Neuronal stem cell (in vitro differentiated cells): ENCODE results near the gene ANTXR1.
"Not testable (repeated sequence)": the region's sequence is repeated elsewhere in the genome, so short reads cannot be mapped to it uniquely, and the experiment has no call there.

Experiments
- DNase-seq: peaks from one replicate; pipeline ENCODE4 v3.0.0-alpha.2; 2013; ENCODE audit warnings: low spot score
- H2AFZ ChIP-seq: one replicate; pipeline ENCODE4 v1.6.1; 2013; ENCODE audit warnings: mild to moderate bottlenecking, low read length, inconsistent platforms
- H2AK5ac ChIP-seq: 2 replicates; pipeline ENCODE4 v1.6.1; 2013; ENCODE audit warnings: low read depth, mild to moderate bottlenecking, inconsistent platforms, low read length, moderate library complexity, mixed read lengths
- H2BK120ac ChIP-seq: 2 replicates; pipeline ENCODE4 v1.6.1; 2013; ENCODE audit warnings: low read depth, mild to moderate bottlenecking, inconsistent platforms, low read length, moderate library complexity, mixed read lengths
- H2BK12ac ChIP-seq: one replicate; pipeline ENCODE4 v1.6.1; 2013; ENCODE audit warnings: low read length, inconsistent platforms
- H2BK15ac ChIP-seq: 2 replicates; pipeline ENCODE4 v1.6.1; 2013; ENCODE audit warnings: mild to moderate bottlenecking, low read length, inconsistent platforms, mixed read lengths
- H2BK5ac ChIP-seq: one replicate; pipeline ENCODE4 v1.6.1; 2013; ENCODE audit warnings: inconsistent platforms, mild to moderate bottlenecking, low read length, moderate library complexity
- H3K14ac ChIP-seq: one replicate; pipeline ENCODE4 v1.6.1; 2013; ENCODE audit warnings: low read length, inconsistent platforms
- H3K18ac ChIP-seq: 2 replicates; pipeline ENCODE4 v1.6.1; 2013; ENCODE audit warnings: low read length, inconsistent platforms
- H3K23ac ChIP-seq: 2 replicates; pipeline ENCODE4 v1.6.1; 2013; ENCODE audit warnings: low read depth, mild to moderate bottlenecking, mixed read lengths, low read length, inconsistent platforms; ENCODE audit not compliant: poor library complexity
- H3K27ac ChIP-seq: replicated peaks from 3 replicates; pipeline ENCODE4 v1.5.1; 2013; ENCODE audit warnings: low read length, inconsistent platforms
- H3K27me3 ChIP-seq, 3 experiments: 2 replicates each; pipeline ENCODE4 v1.6.1; 2013; ENCODE audit warnings: low read length in 3 of 3, mild to moderate bottlenecking in 2 of 3, inconsistent platforms in 1 of 3, low read depth in 1 of 3, mixed read lengths in 1 of 3, moderate library complexity in 1 of 3; ENCODE audit not compliant: control insufficient read depth in 3 of 3, insufficient read depth in 3 of 3
- H3K36me3 ChIP-seq, 2 donors: replicated peaks in 1 of 2; 2 replicates each; pipeline ENCODE4 v1.6.1; 2013; ENCODE audit warnings: low read length in 2 of 2; ENCODE audit not compliant: control insufficient read depth in 2 of 2, insufficient read depth in 2 of 2
- H3K4ac ChIP-seq: 2 replicates; pipeline ENCODE4 v1.6.1; 2013; ENCODE audit warnings: inconsistent platforms, mild to moderate bottlenecking, low read length, moderate library complexity
- H3K4me1 ChIP-seq, 2 donors: 1 replicate in 1 of 2; 2 replicates in 1 of 2; pipeline ENCODE4 v1.6.1; 2013; ENCODE audit warnings: low read length in 2 of 2, low read depth in 1 of 2; ENCODE audit not compliant: control insufficient read depth in 2 of 2, insufficient read depth in 1 of 2
- H3K4me2 ChIP-seq: one replicate; pipeline ENCODE4 v1.6.1; 2013; ENCODE audit warnings: mild to moderate bottlenecking, low read length, inconsistent platforms; ENCODE audit not compliant: insufficient read depth, poor library complexity, severe bottlenecking
- H3K4me3 ChIP-seq, 2 donors: 2 replicates each; pipeline ENCODE4 v1.5.1; 2013; ENCODE audit warnings: low read length in 2 of 2, mild to moderate bottlenecking in 2 of 2, inconsistent platforms in 1 of 2, moderate library complexity in 1 of 2
- H3K79me1 ChIP-seq: one replicate; pipeline ENCODE4 v1.6.1; 2013; ENCODE audit warnings: low read depth, mild to moderate bottlenecking, inconsistent platforms, low read length, moderate library complexity
- H3K9ac ChIP-seq: one replicate; pipeline ENCODE4 v1.6.1; 2013; ENCODE audit warnings: mild to moderate bottlenecking, low read depth, low read length, inconsistent platforms; ENCODE audit not compliant: poor library complexity
- H3K9me3 ChIP-seq, 2 donors: replicated peaks in 1 of 2; 2 replicates each; pipeline versions ENCODE3 to v1.6.1; 2013; ENCODE audit warnings: low read length in 2 of 2, mild to moderate bottlenecking in 2 of 2, inconsistent platforms in 1 of 2, low read depth in 1 of 2, mixed read lengths in 1 of 2, moderate library complexity in 1 of 2; ENCODE audit not compliant: control insufficient read depth in 2 of 2, insufficient read depth in 1 of 2
- H4K8ac ChIP-seq: one replicate; pipeline ENCODE4 v1.6.1; 2013; ENCODE audit warnings: low read depth, mild to moderate bottlenecking, inconsistent platforms, low read length, moderate library complexity
- H4K91ac ChIP-seq: one replicate; pipeline ENCODE4 v1.6.1; 2013; ENCODE audit warnings: low read length, low read depth, mild to moderate bottlenecking, inconsistent platforms; ENCODE audit not compliant: poor library complexity
- WGBS, 2 donors: extraction: QIAGEN DNeasy Blood & Tissue Kit; methylation state at CpG; one replicate each; pipeline ENCODE4 v1.1.7; 2013; ENCODE audit warnings: missing lambda C conversion rate in 2 of 2, mixed read lengths in 1 of 2; ENCODE audit not compliant: insufficient read length in 2 of 2, insufficient replicate concordance in 1 of 2; ENCODE audit errors: extremely low coverage in 2 of 2; 5-methylcytosine and 5-hydroxymethylcytosine counted together

Gene ANTXR1

GRCh38 chr2:69227716-69228115 lies 214.7 kb downstream of the ANTXR1 start:
- Histone ChIP-seq H2BK12ac (no peak overlapping the region), H3K18ac (no peak overlapping the region), H3K4me3 (no peak overlapping the region), H3K27me3 (no peaks in the 10 kb centered on the region), H3K9me3 (no peaks in the 10 kb centered on the region), H2BK120ac (no peak overlapping the region), H4K8ac (no peak overlapping the region), H3K36me3 (peaks cover 0 to 7% of the 10 kb centered on the region in 2 donors), H3K79me1 (no peaks in the 10 kb centered on the region), H3K9ac (no peak overlapping the region), H4K91ac (no peak overlapping the region), H2BK5ac (no peak overlapping the region), H2BK15ac (no peak overlapping the region), H3K4me2 (no peak overlapping the region), H3K23ac (no peak overlapping the region), H2AK5ac (no peak overlapping the region), H2AFZ (no peak overlapping the region), H3K4me1 (peaks cover 0 to 2% of the 10 kb centered on the region in 2 donors), H3K4ac (no peak overlapping the region), H3K14ac (no peak overlapping the region), H3K27ac (no peak overlapping the region)
- no peak for DNase-seq

DNA sequence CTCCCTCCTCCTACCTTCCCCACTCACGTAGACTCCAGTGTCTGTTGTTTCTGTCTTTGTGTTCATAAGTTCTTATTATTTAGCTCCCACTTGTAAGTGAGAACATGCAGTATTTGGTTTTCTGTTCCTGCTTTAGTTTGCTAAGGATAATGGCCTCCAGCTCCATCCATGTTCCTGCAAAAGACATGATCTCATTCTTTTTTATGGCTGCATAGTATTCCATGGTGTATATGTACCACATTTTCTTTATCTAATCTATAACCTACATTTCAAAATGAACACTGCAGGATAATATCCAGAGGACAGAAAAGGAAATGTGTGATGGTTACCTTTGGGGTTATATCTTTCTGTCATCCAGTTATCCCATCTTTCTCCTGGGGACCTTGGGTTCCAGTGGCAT lies 218.0 kb downstream of the ANTXR1 start:
- not testable (repeated sequence) for H3K36me3 ChIP-seq, H2AK5ac ChIP-seq, H3K9ac ChIP-seq, H3K4ac ChIP-seq, H3K79me1 ChIP-seq, H3K9me3 ChIP-seq, H2BK5ac ChIP-seq, H2AFZ ChIP-seq, H4K8ac ChIP-seq, H2BK15ac ChIP-seq, H3K4me3 ChIP-seq, H3K27ac ChIP-seq, H3K23ac ChIP-seq, H2BK120ac ChIP-seq, H3K4me2 ChIP-seq, H4K91ac ChIP-seq, DNase-seq, H2BK12ac ChIP-seq, H3K18ac ChIP-seq, H3K27me3 ChIP-seq, H3K4me1 ChIP-seq, H3K14ac ChIP-seq
- no CpG with 5 or more reads among the region's 1 CpG for WGBS, 2 donors

GRCh38 chr2:69231612-69232277 lies 218.8 kb downstream of the ANTXR1 start:
- H3K36me3 ChIP-seq, result peaks cover 0 to 2% of the 10 kb centered on the region in 2 donors
- no CpG with 5 or more reads among the region's 6 CpGs for WGBS, 2 donors

DNA sequence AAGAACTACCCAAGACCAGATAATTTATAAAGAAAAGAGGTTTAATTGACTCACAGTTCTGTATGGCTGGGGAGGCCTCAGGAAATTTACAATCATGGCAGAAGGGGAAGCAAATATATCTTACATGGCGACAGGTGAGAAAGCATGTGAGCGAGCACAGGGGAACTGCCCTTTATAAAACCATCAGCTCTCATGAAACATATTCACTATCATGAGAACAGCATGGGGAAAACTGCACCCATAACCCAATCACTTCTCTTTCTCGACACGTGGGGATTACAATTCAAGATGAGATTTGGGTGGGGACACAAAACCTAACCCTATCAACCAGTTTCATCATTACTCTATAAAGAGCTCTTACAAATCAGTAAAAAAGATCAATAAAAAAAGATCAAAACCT lies 222.9 kb downstream of the ANTXR1 start:
- not testable (repeated sequence) for H3K4me2 ChIP-seq, H3K4me1 ChIP-seq, H3K23ac ChIP-seq, H3K18ac ChIP-seq, H3K4ac ChIP-seq, H3K9me3 ChIP-seq, H2BK15ac ChIP-seq, H3K79me1 ChIP-seq, H2BK5ac ChIP-seq, H3K9ac ChIP-seq, H3K4me3 ChIP-seq, H3K14ac ChIP-seq, DNase-seq, H3K27ac ChIP-seq, H2AFZ ChIP-seq, H3K27me3 ChIP-seq, H4K8ac ChIP-seq, H2BK12ac ChIP-seq, H2BK120ac ChIP-seq, H2AK5ac ChIP-seq, H4K91ac ChIP-seq
- H3K36me3 ChIP-seq, result peaks cover 0 to 19% of the 10 kb centered on the region in 2 donors
- no CpG with 5 or more reads among the region's 4 CpGs for WGBS, 2 donors

More at GRCh38 chr2:69231612-69232277, 218.8 kb downstream of the ANTXR1 start:
- H2AFZ ChIP-seq, result no peak overlapping the region
- H3K14ac ChIP-seq, result no peak overlapping the region
- H4K91ac ChIP-seq, result no peak overlapping the region
- no peak overlapping the region for H3K23ac ChIP-seq
- H3K9ac ChIP-seq, result no peak overlapping the region
- no peak overlapping the region for H2BK15ac ChIP-seq
- no peak for DNase-seq
- no peak overlapping the region for H2BK5ac ChIP-seq
- no peak overlapping the region for H2BK120ac ChIP-seq
- H3K4ac ChIP-seq, result no peak overlapping the region
- H2AK5ac ChIP-seq, result no peak overlapping the region
- H3K4me1 ChIP-seq, result no peaks in the 10 kb centered on the region
- H3K18ac ChIP-seq, result no peak overlapping the region
- H3K27ac ChIP-seq, result no peak overlapping the region
- no peak overlapping the region for H2BK12ac ChIP-seq
- no peaks in the 10 kb centered on the region for H3K27me3 ChIP-seq
- no peak overlapping the region for H4K8ac ChIP-seq
- no peak overlapping the region for H3K4me3 ChIP-seq
- H3K79me1 ChIP-seq, result no peaks in the 10 kb centered on the region
- no peak overlapping the region for H3K4me2 ChIP-seq
- no peaks in the 10 kb centered on the region for H3K9me3 ChIP-seq
